Adrenal gland (tissue), 5 donors: ENCODE results near the gene DSTYK.

Experiments
- CTCF ChIP-seq, 6 experiments: fragments of 450-650 bp in 4 of 6; fragments of 200-600 bp in 2 of 6; sonication (generic) in 1 of 6; IDR thresholded peaks; 1 replicate in 5 of 6; 2 replicates in 1 of 6; pipeline versions ENCODE4 v1.5.1 to v1.8.0; 2016 to 2021; ENCODE audit warnings: antibody characterized with exemption in 6 of 6, mild to moderate bottlenecking in 2 of 6, moderate library complexity in 1 of 6
- POLR2A ChIP-seq, 2 donors: fragments of 450-650 bp; IDR thresholded peaks; one replicate each; pipeline ENCODE4 v1.6.1; 2017; ENCODE audit warnings: antibody characterized with exemption in 2 of 2, mild to moderate bottlenecking in 2 of 2, moderate library complexity in 1 of 2
- donor health status: DM: no; HTN: no; CAD: no.

GRCh38 chr1:205199090-205199930 lies 12.2 kb downstream of the DSTYK start:
- no peak for TF ChIP-seq CTCF (IDR thresholded peaks at IDR 0.05)
- TF ChIP-seq POLR2A (IDR thresholded peaks at IDR 0.05) = no peak
